ENCODE results near the gene ZNF763. TPM values are rescaled to one million over a fixed set of nuclear protein-coding genes. Genes with fewer than 3 reads are reported as not detected.
A peak's percentile ranks its signal among the peaks of the same experiment; 100 is the strongest.

ZNF763 gene
- total RNA-seq, 1 donor: 0.86 TPM

DNA sequence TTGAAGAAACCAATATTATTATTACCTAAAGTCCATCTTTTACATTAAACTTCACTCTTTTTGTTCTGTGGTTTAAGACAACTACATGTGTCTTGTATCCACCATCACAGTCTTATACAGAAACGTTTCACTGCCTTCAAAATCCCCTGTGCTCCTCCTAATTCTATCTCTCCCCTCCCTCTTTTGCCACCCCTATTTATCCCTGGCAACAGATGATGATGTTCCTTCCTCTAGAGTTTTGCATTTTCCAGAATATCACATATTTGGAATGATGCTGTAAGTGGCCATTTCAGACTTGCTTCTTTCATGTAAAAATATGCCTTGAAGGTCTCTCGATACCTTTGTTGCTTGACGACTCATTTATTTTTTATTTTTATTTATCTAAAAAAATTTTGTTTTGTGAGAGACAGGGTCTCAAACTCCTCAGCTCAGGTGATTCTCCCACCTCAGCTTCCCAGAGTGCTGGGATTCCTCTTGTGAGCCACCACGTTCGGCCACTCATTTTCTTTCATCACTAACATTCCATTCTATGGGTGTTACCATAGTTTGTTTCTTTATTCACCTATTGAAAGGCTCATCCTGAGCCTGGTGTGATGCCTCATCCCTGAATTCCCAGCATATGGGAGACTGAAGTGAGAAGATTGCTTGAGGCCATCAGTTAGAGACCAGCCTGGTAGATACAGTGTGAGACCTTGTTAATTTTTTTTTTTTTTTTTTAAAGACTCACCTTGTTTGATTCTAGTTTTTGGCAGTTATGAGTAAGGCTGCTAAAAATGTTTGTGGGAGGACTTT, 8.4 kb downstream of the ZNF763 start:
- no peak overlapping the region for H3K4me3 ChIP-seq (ENCODE audit: low read depth, low read length)
- no peak for DNase-seq (ENCODE audit: low read depth)
- TF ChIP-seq, protein P1, sequence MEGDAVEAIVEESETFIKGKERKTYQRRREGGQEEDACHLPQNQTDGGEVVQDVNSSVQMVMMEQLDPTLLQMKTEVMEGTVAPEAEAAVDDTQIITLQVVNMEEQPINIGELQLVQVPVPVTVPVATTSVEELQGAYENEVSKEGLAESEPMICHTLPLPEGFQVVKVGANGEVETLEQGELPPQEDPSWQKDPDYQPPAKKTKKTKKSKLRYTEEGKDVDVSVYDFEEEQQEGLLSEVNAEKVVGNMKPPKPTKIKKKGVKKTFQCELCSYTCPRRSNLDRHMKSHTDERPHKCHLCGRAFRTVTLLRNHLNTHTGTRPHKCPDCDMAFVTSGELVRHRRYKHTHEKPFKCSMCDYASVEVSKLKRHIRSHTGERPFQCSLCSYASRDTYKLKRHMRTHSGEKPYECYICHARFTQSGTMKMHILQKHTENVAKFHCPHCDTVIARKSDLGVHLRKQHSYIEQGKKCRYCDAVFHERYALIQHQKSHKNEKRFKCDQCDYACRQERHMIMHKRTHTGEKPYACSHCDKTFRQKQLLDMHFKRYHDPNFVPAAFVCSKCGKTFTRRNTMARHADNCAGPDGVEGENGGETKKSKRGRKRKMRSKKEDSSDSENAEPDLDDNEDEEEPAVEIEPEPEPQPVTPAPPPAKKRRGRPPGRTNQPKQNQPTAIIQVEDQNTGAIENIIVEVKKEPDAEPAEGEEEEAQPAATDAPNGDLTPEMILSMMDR (IDR thresholded peaks at IDR 0.05; ENCODE audit: insufficient read depth, low read depth, low read length): no peak

DNA sequence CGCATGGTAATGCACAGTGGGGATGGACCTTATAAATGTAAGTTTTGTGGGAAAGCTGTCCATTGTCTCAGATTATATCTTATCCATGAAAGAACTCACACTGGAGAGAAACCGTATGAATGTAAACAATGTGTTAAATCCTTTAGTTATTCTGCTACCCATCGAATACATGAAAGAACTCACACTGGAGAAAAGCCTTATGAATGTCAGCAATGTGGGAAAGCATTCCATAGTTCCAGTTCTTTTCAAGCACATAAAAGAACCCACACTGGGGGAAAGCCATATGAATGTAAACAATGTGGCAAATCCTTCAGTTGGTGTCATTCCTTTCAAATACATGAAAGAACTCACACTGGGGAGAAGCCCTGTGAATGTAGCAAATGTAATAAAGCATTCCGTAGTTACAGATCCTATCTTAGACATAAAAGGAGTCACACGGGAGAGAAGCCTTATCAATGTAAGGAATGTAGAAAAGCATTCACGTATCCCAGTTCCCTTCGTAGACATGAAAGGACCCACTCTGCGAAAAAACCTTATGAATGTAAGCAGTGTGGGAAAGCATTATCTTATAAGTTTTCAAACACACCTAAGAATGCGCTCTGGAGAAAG, 13.8 kb downstream of the ZNF763 start:
- DNase-seq (ENCODE audit: low read depth): no peak
- TF ChIP-seq, protein P1 (IDR thresholded peaks at IDR 0.05; ENCODE audit: insufficient read depth, low read depth, low read length): no peak

DNA sequence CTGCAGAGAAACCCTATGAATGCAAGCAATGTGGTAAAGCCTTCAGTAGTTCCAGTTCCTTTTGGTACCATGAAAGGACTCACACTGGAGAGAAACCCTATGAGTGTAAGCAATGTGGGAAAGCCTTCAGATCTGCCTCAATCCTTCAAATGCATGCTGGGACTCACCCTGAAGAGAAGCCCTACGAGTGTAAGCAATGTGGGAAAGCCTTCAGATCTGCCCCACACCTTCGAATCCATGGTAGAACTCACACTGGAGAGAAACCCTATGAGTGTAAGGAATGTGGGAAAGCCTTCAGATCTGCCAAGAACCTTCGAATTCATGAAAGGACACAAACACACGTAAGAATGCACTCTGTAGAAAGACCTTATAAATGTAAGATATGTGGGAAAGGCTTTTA, 14.7 kb downstream of the ZNF763 start:
- H3K4me3 ChIP-seq (ENCODE audit: low read depth, low read length): no peak overlapping the region
- DNase-seq (ENCODE audit: low read depth): no peak
- TF ChIP-seq, protein P1 (IDR thresholded peaks at IDR 0.05; ENCODE audit: insufficient read depth, low read depth, low read length): no peak

More for the DNA sequence above, 13.8 kb downstream of the ZNF763 start:
- H3K4me3 ChIP-seq (ENCODE audit: low read depth, low read length): no peak overlapping the region

DNA sequence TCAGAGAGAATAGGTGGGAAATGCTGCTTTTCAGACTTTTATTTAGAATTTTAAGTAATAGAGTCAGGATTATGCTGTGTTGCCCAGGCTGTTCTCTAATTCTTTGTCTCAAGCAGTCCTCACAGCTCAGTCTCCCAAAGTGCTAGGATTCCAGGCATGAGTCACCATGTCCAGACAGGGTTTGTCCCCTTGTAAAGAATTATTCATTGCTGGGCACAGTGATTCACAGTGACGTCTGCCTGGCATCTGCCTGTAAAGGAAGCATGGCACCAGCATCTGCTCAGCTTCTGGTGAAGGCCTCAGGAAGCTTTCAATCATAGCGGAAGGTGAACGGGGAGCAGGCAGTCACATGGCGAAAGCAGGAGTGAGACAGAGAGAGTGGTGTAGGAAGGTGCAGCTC, 17.7 kb downstream of the ZNF763 start:
- H3K4me3 ChIP-seq (ENCODE audit: low read depth, low read length): no peak overlapping the region
- TF ChIP-seq, protein P1 (IDR thresholded peaks at IDR 0.05; ENCODE audit: insufficient read depth, low read depth, low read length): no peak
- no peak for DNase-seq (ENCODE audit: low read depth)

DNA sequence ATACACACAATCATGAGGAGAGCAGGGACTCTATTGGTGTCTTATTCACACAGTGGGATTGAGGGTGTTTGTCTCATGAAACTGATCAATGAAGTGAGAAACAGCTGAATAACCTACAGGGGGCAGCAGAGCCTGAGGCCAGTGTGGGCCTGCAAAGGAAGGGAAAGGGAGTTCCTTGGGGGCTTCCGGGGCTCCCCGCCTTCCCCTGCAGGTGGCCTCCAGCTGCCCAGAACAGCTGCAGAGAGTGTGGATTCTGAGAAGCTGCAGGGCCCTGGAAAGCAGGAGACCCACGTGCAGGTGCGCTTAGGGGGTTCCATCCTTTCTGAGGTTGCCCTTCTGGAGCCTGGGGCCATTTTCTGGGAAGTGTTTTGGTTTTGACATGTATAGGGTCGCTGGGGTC, 20.1 kb downstream of the ZNF763 start:
- TF ChIP-seq, protein P1 (IDR thresholded peaks at IDR 0.05; ENCODE audit: insufficient read depth, low read depth, low read length): peak; percentile 15
- no peak for DNase-seq (ENCODE audit: low read depth)
- no peak overlapping the region for H3K4me3 ChIP-seq (ENCODE audit: low read depth, low read length)

DNA sequence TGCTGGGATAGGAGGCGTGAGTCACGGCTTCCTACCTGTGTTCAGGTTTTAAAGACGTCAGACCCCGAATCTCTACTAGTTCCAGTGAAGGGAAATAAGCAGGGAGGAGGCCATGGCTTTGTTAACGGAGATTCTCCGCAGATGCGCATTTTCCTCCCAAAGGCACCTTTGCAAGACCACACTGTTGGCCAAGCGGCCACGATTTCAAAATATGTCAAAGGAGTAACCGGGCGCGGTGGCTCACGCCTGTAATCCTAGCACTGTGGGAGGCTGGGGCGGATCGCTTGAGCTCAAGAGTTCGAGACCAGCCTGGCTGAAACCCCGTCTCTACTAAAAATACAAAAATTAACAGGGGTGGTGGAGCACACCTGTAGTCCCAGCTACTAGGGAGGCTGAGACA, 21.9 kb downstream of the ZNF763 start:
- TF ChIP-seq, protein P1 (IDR thresholded peaks at IDR 0.05; ENCODE audit: insufficient read depth, low read depth, low read length): no peak
- no peak for DNase-seq (ENCODE audit: low read depth)

More for the DNA sequence above, 21.9 kb downstream of the ZNF763 start:
- no peak overlapping the region for H3K4me3 ChIP-seq (ENCODE audit: low read depth, low read length)

All from fibroblast of villous mesenchyme (primary cell).